Activated CD4-positive, alpha-beta T cell treated with anti-CD3 and anti-CD28 coated beads, Interleukin-10, Interleukin-2, amounts not matched to agents 100 ng/mL and 50 ng/mL, durations not matched to agents 16 hours and 8 hours (primary cell): ENCODE measurements around the gene POLD2.
"Not testable (repeated sequence)": the region's sequence is repeated elsewhere in the genome, so short reads cannot be mapped to it uniquely, and the experiment has no call there.

Experiments
- DNase-seq: peaks from one replicate; pipeline ENCODE4 v3.0.0-alpha.2; 2020

The POLD2 gene

GRCh38 chr7:44138698-44139097 is 15.3 kb upstream of the POLD2 start:
- DNase-seq, result no peak

DNA sequence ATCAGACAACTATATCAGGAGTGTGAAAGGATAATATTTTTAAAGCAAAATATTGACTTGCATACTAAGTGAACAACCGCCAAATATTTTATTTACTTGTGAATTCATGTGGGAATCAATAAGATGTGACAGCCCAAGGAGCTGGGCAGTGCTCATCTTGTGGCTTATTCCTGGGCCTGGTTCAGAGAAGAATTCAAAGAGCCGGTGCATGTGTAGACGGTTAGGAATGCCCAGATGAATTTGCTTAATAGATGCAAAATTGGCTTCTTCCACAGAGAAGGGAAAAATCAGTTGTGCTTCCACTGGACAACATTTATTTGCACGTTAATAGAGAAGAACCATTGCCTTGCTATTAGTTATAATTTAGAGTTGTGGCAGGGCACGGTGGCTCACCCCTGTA is 13.4 kb upstream of the POLD2 start:
- no peak for DNase-seq

DNA sequence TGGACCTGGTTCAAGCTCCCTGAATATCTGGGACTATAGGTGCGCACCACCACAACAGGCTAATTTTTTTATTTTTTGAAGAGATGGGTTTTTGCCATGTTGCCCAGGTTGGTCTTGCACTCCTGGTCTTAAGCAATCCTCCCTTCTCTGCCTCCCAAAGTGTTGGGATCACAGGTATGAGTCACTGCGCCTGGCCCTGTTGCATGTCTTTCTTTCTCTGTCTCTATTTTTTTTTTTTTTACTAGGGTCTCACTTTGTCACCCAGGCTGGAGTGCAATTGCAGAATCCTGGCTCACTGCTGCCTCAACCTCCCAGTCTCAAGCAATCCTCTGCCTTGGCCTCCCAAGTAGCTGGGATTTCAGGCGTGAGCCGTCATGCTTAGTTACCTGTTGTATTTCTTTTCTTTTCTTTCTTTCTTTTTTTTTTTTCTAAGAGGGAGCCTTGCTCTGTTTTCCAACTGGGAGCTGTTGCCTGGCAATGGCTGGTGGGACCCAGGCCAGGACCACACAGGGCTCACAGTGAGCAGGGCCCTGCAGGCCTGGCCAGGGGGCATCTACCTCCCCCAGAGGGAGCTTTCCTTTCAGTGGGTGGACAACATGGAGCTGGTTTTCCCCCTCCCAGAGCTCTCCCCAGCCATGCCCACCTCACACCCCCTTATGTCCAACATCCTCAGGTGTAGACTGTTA is 11.7 kb upstream of the POLD2 start:
- DNase-seq, result no peak

- DNase-seq, result no peak
Observed at GRCh38 chr7:44133295-44133694, 9.9 kb upstream of the POLD2 start.

GRCh38 chr7:44132039-44132438 is 8.7 kb upstream of the POLD2 start:
- DNase-seq, result no peak

- no peak for DNase-seq
Observed at GRCh38 chr7:44131173-44132029, 8.1 kb upstream of the POLD2 start.

- no peak for DNase-seq
Observed at GRCh38 chr7:44128721-44129582, 5.6 kb upstream of the POLD2 start.

- DNase-seq, result no peak
Observed at GRCh38 chr7:44127161-44127560, 3.8 kb upstream of the POLD2 start.

GRCh38 chr7:44126574-44126973 is 3.2 kb upstream of the POLD2 start:
- DNase-seq, result not testable (repeated sequence)

- no peak for DNase-seq
Observed at GRCh38 chr7:44124822-44125202, 1.5 kb upstream of the POLD2 start.

DNA sequence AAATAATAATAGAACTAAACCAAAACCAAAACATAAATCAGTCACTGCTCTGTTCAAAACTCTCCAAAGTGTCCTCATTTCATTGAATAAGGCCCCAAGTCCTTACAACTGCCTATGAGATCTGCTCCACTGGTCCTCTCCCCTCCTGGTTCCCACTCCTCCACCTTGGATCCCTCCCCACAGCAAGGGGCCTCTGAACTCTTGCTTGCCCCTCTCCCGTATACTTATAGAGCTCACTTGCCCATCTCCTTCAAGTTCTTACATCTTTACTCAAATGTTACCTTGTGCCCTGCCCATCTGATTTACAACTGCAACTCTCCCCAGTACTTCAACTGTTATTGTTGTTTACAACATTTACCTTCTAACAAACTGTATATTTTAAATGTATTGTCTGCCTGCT is 819 bp downstream of the POLD2 start:
- DNase-seq, result no peak

DNA sequence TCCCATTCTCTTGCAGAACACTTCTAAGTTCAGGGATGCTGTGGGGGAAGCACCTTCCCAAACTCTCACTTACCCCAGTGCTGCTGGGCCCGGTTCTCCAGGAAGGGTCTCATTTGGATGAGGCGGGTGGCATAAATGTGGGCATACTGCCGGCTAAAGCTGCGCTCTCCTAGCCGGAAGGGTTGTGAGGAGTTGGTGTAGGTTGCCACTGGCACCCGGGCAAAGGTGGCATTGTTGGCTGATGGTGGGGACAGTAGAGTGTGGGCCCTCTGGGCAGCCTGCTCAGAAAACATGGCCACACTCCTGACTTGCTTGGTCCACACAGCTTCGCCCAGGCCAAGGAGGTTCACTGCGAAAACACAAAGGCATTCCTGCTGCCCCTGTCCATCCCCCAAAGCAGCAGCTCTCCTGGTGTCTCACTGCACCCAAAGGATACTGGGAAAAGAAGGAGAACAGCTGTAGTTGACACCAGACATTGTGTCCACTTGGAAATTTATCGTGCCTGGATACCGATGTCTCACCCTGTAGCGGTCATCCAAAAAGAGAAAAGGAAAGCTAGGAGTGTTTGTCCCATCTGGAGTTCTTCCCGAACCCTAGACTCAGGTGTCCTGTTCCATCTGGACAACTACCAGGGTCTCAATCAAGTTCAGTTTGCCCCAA is 1.5 kb downstream of the POLD2 start:
- no peak for DNase-seq

DNA sequence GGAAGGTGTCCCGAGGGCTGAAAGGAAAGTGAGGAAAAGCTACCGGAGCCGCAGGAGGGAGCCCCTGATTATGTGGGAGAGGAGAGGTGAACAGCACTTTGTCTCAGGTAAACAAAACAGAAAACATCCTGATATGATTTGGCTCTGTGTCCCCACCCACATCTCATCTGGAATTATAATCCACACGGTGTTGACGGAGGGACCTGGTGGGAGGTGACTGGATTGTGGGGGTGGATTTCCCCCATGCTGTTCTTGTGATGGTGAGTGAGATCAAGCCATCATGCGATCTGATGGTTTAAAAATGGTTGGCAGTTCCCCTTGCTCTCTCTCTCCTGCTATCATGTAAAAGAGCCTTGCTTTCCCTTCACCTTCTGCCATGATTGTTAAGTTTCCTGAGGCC is 3.0 kb downstream of the POLD2 start:
- DNase-seq, result no peak

- no peak for DNase-seq
Observed at GRCh38 chr7:44119829-44120380, 3.4 kb downstream of the POLD2 start.

DNA sequence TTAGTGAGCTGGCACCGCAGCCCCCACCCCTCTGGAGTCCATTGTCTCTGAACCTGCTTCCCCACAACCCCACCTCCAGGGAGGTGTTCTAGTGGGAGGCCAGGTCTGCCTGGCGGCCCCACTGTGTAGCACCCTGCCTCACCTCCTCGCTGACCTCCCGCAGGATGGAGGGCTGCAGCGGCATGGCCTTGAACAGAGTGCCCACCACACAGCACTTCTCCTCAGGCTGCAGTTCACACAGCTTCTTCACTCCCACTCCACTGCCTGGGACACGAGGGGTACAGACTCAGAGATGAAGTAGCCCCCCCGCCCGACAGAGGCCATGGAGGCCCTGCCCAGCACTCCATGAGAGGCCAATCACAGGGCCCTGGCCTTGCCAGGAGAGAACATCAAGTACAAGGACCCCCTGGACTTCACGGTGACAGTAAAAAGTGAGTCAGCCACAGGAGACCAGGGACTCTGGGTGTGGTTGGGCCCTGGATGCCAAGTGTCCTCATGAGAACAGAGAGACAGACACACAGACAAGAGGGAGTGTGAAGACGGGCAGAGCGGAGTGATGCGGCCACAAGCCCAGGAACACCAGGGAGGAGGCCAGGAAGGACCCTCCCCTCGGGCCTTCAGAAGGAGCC is 5.4 kb downstream of the POLD2 start:
- no peak for DNase-seq

DNA sequence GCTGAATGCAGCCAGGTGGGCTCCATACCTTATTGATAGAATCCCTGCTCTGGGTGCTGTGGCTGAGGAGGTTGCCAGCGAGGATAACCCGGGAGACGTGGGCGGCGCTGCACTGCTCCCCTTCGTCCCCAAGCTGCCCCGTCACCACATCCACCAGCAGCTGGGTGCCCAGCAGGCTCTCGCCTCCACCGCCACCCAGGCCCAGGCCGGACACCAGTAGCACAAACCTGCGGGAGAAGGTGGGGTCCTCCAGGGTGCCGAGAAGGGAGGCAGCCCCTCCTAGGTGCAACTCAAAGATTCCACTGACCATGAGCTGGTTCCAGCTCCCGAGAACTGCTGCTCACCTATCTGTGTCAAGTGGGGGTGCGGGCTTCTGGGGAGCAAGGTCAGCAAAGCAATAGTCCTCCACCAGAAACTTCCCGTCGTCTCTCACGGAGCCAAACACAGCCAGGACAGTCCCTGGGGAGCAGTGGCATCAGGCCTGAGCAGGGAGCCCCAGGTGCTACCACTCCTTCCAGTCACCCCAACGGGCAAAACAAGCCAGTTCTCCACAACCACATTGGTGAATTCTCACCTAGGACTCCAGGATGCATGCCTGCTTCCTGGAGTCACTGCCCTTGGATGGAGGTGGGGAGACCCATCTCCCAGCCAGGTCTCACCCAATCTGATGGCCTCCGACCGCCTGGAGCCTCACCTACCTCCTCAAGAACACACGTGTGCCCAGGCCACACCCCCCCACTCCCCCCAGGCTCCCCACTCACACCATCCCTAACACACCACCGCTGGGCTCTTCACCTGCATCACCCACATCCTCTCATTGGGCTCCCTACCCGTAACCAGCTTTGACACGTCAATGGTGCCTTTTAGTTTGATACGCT is 6.3 kb downstream of the POLD2 start:
- no peak for DNase-seq

DNA sequence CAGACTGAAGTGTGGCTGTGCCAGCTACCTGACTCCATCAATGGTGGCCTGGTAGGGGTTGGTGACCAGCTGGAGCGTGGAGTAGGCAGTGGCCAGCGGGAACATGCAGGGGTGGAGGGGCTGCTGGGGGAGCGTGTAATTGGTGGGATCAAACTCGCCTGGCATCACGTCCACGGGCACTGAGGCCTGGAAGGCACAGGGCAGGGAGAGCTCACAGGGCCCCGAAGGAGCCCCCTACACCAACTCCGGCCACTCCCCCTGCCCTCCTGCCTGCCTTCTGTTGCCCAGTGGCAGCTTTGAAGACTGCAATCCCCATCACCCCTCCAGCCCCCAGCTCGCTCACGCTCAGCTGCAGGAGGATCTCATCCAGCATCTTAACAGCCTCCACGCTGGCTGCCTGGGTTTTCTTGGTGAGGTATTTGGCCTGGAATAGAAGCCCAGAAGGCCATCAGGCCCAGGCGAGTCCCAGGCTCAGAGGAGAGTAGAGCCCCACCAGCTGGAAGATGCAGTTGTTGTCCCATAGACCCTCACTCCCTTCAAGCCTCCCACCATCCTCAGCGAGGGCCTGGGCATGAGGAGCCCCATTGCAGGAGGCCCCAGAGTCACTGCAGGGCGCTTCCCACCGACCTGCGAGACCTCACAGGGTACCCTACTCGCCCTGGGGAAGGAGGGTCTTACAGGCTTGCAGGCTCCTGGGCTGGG is 7.1 kb downstream of the POLD2 start:
- DNase-seq, result no peak

DNA sequence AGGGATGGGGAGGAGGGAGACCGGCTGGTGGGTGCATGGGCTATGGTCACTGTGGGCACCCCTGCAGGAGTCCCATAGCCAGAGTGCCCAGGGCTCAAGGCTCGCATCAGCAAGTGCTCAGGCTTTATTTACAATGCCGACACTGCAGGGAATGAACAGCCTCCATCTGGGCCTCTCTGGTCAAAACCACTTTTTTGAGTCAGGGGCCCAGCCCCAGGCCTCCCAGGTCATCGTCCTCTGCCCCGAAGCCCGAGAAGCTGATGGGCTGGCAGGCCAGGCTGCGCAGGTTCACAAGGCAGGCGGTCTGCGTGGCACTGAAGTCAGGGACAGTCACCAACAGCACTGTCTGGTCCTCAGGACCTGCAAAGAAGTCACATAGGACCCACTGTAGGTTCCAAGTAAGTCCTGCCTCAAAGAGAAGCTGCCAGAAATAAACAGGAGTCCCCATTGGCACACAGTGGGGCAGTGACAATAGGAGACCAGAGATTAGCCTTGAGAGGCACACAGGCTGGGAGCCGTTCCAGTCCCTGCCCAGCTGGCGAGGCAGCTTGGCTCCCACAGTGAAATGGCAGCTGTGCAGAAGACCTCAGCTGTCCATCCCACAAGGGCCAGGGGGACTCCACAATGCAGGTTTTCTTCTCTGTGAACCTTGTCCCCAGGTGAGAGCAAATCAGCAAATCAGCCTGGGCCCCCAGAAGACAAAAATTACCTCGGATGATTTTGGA is 8.6 kb downstream of the POLD2 start:
- no peak for DNase-seq

- no peak for DNase-seq
Observed at GRCh38 chr7:44113764-44114354, 9.5 kb downstream of the POLD2 start.
